ENCODE results near the gene TBCE. TPM values are rescaled to one million over a fixed set of nuclear protein-coding genes. Genes with fewer than 3 reads are reported as not detected.

TBCE gene
- total RNA-seq, 4 donors from 2014 or later: 24.4 to 47.6 (median 29.2) TPM

- H3K27ac ChIP-seq: peak overlapping the region; percentile 64 to 72 (median 68)
- TF ChIP-seq POLR2A (IDR thresholded peaks at IDR 0.05) (no peak), CTCF (IDR thresholded peaks at IDR 0.05 in 4 of 5, conservative IDR thresholded peaks at IDR 0.05 in 1 of 5) (no peak)
- peak in 1 of 2 donors; percentile 72 for ATAC-seq
- no peaks in the 10 kb centered on the region for H3K27me3 ChIP-seq
- in situ Hi-C loops (cut with MboI; ENCODE audit: low sequenced_read_pairs in 4 of 4) (loop anchor here in 1 of 4 donors (25.0 kb wide), 1 partner anchor 979 kb away; no protein-coding TSS in a partner anchor), intact Hi-C loops (cut with DNase I; ENCODE audit: low total_unique reads) (no loop called here)
- no peaks in the 10 kb centered on the region for H3K9me3 ChIP-seq
- peaks cover 6 to 10% of the 10 kb centered on the region in 2 donors for H3K4me1 ChIP-seq
- peaks cover 0 to 73% of the 10 kb centered on the region in 2 donors for H3K36me3 ChIP-seq
- peak in 1 of 2 donors; percentile 25 for DNase-seq
- no peak overlapping the region for H3K4me3 ChIP-seq
Measured at GRCh38 chr1:235441159-235441685, 74.0 kb downstream of the TBCE start.

- Histone ChIP-seq H3K4me3 (no peak overlapping the region), H3K4me1 (peaks cover 6 to 10% of the 10 kb centered on the region in 2 donors), H3K27me3 (no peaks in the 10 kb centered on the region), H3K9me3 (no peaks in the 10 kb centered on the region), H3K27ac (peak overlapping the region; percentile 64 to 72 (median 68)), H3K36me3 (peaks cover 0 to 80% of the 10 kb centered on the region in 2 donors)
- intact Hi-C loops (cut with DNase I; ENCODE audit: low total_unique reads) (no loop called here), in situ Hi-C loops (cut with MboI; ENCODE audit: low sequenced_read_pairs in 4 of 4) (loop anchor here in 1 of 4 donors (25.0 kb wide), 1 partner anchor 981 kb away; no protein-coding TSS in a partner anchor)
- ATAC-seq (peak; percentile 51 to 68), DNase-seq (no peak)
- no peak for TF ChIP-seq POLR2A (IDR thresholded peaks at IDR 0.05)
- no peak for TF ChIP-seq CTCF (IDR thresholded peaks at IDR 0.05 in 4 of 5, conservative IDR thresholded peaks at IDR 0.05 in 1 of 5)
Measured at GRCh38 chr1:235442788-235443429, 75.7 kb downstream of the TBCE start.

GRCh38 chr1:235448616-235449015 lies 81.4 kb downstream of the TBCE start:
- peaks cover 2 to 89% of the 10 kb centered on the region in 2 donors for H3K36me3 ChIP-seq
- TF ChIP-seq POLR2A (IDR thresholded peaks at IDR 0.05) (no peak), CTCF (IDR thresholded peaks at IDR 0.05 in 4 of 5, conservative IDR thresholded peaks at IDR 0.05 in 1 of 5) (no peak)
- H3K27ac ChIP-seq: no peak overlapping the region
- no peaks in the 10 kb centered on the region for H3K4me1 ChIP-seq
- in situ Hi-C loops (cut with MboI; ENCODE audit: low sequenced_read_pairs in 4 of 4) (loop anchor here in 1 of 4 donors (25.0 kb wide), 1 partner anchor 986 kb away; no protein-coding TSS in a partner anchor), intact Hi-C loops (cut with DNase I; ENCODE audit: low total_unique reads) (no loop called here)
- H3K9me3 ChIP-seq: no peaks in the 10 kb centered on the region
- DNase-seq (no peak), ATAC-seq (no peak)
- H3K4me3 ChIP-seq: no peak overlapping the region
- H3K27me3 ChIP-seq: no peaks in the 10 kb centered on the region

- TF ChIP-seq CTCF (IDR thresholded peaks at IDR 0.05 in 4 of 5, conservative IDR thresholded peaks at IDR 0.05 in 1 of 5) (no peak), POLR2A (IDR thresholded peaks at IDR 0.05) (no peak)
- intact Hi-C loops (cut with DNase I; ENCODE audit: low total_unique reads): no loop called here
- DNase-seq: no peak
Measured at GRCh38 chr1:235450433-235450832, 83.2 kb downstream of the TBCE start.

More at GRCh38 chr1:235450433-235450832, 83.2 kb downstream of the TBCE start:
- Histone ChIP-seq H3K9me3 (no peaks in the 10 kb centered on the region), H3K36me3 (peaks cover 2 to 86% of the 10 kb centered on the region in 2 donors), H3K27ac (peak overlapping the region in 1 of 4 donors; percentile 62), H3K4me3 (no peak overlapping the region), H3K4me1 (no peaks in the 10 kb centered on the region), H3K27me3 (no peaks in the 10 kb centered on the region)
- ATAC-seq: no peak
- in situ Hi-C loops (cut with MboI; ENCODE audit: low sequenced_read_pairs in 4 of 4): no loop called here

All from gastrocnemius medialis (tissue), 4 donors.